ENCODE results near the gene LIM2. TPM values are rescaled to one million over a fixed set of nuclear protein-coding genes. Genes with fewer than 3 reads are reported as not detected.

LIM2 gene
- total RNA-seq, 1 donor from 2014 or later, result not detected

DNA sequence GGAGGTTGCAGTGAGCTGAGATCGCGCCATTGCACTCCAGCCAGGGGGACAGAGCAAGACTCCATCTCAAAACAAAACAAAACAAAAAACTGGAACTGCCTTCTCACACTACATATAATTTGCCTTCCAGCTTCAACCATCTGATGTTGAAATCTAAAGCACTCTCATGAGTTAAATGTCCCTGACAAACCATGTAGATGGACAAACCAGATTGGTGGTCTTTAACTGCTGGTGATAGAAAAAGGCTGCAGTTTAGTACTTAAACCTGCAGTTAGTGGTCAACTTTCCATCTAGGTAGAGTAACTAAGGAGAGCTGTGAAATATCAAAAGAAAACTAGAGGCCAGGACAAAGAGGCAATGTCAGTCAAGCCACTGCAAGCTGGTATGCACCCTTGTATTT, 8.4 kb upstream of the LIM2 start:
- no peak for DNase-seq (ENCODE audit: low spot score)

DNA sequence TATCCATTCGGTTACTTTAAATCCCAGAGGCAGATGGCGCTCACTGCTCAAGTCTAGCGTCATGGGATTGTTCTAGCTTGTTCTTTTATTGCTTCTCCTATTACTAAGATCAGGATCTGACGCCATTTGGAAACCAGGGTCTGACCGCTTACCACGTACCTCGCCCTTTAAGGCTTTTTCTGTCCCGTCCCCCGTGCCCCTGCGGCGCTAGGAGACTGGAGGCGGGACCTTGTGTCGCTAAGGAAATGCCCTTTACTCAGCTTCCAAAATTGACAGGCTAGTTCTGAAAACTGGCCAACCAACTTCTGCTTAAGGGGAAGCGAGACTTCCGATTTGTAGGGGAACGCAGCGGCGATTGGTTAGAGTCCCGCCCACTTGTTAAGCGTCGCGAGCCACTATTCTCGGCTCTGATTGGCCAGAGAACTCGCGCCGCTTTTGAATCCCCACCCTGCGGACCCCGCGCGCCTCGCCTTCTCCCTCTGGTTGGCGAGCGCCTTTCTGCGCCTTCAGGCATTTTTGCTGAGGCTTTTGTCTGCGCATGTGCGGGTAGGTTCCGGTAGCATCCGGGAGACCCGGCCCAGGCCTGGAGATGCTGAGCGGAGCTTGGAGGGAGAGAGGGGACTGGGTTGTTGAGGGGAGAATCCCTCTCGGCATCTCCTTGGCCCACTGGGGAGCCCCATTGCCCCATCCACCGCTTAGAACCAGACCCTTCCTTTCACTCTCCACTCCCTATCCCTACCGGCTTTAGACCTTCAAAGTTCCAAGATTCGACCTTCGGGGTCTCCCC, 6.5 kb upstream of the LIM2 start:
- peak; percentile 99 for DNase-seq (ENCODE audit: low spot score)

DNA sequence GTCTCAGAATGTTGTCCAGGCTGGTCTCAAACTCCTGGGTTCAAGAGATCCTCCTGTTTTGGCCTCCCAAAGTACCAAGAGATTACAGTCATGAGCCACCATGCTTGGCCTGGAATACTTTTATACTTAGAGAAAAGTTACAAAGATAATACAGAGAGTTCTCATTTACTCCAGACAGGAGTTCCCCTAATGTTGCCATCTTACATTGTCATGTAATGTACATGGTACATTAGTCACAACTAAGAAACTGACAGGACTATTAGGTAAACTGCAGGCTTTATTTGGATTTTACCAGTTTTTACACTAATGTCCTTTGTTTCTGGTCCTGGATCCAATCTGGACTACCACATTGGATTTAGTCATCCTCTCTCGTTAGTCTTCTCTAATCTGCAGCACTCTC, 4.9 kb upstream of the LIM2 start:
- DNase-seq (ENCODE audit: low spot score), result no peak

DNA sequence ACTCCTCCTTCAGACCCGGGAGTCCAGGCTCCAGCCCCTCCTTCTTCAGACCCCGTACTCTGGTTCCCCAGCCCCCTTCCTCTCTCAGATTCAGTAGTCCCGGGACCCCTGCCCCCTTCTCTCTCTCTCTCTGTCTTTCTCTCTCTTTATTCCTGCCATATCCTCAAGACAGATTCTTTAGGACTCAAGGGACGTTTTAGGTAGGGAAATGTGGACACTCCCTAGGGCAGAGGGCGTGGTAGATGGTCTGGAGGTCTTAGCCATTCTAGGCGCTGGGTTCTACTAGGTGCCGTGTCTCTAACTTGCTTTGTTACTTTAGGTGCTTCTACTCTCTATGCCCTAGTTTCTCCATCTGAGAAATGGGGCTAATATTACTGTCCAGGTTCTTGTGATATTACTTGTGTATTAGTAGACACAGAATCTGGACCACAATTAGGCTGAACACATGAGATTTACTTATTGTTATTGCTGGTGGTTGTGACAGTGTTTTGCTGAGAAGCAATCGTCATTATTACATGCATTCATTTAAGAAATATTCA, 3.4 kb upstream of the LIM2 start:
- DNase-seq (ENCODE audit: low spot score), result no peak

DNA sequence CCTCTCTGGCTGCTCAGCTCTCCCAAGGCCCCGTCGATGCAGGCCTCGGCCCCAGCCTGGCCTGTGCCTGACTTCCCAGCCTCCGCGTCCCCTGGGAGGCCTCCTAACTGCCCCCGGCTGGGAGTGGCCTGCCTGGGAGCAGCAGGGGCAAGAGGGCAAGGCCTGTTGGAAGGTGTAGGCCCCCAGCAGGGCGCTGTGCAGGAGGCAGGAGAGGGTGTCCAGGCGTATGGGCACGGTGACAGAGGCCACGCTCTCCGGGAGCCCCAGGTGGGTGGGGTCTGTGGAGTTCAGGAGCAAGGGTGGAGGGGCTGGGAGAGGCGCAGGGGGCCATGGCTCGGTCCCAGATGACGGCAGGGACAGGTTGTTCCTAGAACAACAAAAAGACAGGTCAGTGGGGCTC, 1.4 kb upstream of the LIM2 start:
- no peak for DNase-seq (ENCODE audit: low spot score)

DNA sequence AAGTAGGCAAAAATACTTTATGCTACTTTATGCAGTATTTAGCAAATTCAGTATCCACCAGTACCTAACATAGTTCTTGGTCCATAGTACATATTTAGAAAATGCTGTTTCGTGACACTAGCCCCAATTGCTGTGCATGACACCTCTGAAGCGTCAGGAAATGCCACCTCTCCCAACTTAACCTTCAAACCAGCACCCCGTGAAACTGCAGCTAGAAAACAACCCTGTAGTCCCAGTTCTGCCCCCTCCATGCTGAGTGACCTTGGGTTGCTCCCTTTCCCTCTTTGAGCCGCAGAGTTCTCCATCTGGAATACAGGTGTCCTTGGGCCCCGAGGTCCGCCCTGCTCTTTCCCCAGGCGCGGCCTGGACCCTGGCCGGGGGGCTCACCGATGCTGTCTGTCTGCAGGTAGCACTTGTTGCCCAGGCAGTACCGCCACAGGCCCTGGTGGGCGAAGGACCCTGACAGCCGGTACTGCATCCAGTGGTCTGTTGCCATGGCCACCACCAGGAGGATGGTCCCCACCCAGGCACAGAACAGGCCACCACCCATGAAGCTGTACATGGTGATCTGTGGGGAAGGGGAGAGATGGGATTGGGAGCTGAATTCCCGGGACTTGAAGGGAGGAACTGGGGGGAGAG, 773 bp downstream of the LIM2 start:
- DNase-seq (ENCODE audit: low spot score), result no peak

DNA sequence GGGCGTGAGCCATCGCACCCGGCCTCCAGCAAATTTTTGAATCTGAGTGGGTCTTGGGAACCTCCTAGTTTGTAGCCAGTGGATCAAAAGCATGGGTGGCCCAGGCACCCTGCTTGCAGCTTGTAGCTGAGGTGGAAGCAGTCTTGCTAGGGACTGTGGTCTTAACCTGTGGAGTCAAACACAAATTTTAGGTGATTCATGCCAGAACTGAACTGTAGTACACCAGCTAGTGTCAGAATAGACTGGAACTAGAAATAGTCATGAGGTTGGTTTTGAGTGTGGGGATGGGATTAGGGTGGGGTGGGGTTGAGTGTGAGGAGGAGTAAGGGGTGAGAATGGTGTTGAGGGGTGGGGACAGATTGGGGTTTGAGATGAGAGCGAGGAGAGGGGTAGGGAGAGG, 5.8 kb downstream of the LIM2 start:
- DNase-seq (ENCODE audit: low spot score), result no peak

DNA sequence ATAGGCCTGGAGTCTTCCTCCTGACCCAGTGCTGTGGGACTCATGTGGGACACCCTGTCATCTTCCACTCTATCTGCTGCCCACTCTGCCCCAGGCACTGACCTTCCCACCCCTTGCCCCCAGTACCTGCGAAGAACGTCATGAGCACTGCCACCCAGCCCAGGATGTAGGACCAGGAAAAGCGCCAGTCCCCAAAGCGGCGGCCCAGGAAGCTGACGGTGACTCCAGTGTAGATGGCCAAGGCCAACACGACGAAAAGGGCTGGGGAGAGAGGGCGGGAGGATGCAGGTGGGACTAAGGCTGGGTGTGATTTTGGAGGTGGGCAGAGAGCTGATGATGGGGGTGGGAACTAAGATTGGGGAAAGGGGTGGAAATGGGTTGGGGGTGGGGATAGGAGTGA, 7.4 kb downstream of the LIM2 start:
- no peak for DNase-seq (ENCODE audit: low spot score)

DNA sequence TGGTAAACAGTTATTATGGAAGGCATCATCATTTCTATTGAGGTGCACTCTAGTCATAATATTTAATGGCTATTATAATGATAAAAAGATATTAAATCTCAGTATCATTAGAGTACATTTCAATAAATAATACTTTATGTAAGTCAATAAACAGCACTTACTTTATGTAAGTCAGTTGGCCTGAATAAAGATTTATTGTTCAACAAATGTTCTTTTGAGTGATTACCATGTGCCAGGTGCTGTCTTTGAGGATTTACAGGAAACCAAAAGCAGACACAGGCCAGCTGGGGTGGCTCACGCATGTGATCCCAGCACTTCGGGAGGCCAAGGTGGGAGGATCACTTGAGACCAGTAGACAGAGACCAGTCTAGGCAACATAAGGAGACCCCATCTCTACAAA, 10.4 kb downstream of the LIM2 start:
- DNase-seq (ENCODE audit: low spot score), result no peak

DNA sequence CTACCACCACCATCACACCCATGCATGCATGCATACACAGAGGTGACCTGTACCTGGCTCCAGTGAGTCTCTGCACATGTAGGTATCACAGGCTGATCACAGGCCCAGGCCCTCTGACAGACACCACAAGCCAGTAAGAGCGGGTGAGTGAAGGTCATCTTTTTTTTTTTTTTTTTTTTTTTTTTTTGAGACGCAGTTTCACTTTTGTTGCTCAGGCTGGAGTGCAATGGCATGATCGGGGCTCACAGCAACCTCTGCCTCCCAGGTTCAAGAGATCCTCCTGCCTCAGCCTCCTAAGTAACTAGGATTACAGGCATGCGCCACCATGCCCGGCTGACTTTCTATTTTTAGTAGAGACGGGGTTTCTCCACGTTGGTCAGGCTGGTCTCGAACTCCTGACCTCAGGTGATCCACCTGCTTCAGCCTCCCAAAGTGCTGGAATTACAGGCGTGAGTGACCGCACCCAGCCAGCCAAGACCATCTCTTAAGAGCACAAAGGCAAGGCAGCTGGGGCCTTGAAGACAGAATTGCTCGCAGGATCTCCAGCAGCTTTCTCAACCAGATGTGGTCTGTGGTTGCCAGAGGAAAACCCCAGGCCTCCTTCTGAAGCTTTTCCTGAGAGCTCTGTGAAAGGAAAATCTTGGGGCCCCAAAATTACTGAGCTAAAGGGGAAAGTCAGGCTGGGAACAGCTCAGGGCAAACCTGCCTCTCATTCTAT, 12.1 kb downstream of the LIM2 start:
- DNase-seq (ENCODE audit: low spot score), result no peak

DNA sequence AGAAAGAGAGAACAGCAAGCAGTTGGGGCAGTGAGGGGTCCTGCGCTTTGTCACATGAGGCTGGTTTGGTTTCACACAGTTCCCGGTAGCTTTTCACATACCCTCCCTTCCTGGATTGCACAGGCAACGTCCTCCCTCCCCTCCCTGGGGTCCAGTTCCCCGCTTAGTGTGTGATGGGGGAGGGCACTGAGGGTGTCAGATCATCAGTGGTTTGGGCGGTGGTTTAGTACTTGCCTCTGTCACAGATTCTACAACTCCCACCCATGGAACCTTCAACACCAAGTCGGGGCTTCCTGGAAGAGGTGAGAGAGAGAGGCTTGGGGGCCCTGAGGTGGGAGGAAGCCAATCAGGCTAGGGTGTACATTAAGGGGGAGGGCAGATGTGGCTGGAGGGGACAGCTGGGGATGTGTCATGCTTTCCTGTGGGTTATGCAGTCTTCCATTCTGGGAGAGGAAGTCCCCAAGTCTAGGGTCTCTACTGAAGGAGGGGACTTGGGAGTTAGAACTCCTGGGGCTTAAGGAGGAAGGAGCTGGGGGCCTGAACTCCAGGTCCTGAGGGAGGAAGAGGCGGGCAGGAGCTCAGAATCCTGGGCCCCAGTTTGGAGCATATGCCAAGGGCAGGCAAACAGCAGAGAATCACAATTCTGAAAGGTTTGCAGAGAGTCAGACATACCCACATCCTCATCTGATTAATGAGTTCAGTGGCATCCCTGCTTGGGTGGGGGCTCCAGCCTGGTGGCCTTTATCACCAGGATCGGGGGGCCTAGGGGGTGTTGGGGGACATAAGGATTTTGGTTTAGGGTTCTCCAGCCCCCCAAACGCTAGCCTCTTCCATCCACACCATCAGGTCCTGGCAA, 14.9 kb downstream of the LIM2 start, which contains the start of gene NKG7:
Gene NKG7, minus strand, starts transcription at position 6 of the 856 bp plus-strand sequence. CDS start 119 bp downstream, outside the sequence.
- no peak for DNase-seq (ENCODE audit: low spot score)

DNA sequence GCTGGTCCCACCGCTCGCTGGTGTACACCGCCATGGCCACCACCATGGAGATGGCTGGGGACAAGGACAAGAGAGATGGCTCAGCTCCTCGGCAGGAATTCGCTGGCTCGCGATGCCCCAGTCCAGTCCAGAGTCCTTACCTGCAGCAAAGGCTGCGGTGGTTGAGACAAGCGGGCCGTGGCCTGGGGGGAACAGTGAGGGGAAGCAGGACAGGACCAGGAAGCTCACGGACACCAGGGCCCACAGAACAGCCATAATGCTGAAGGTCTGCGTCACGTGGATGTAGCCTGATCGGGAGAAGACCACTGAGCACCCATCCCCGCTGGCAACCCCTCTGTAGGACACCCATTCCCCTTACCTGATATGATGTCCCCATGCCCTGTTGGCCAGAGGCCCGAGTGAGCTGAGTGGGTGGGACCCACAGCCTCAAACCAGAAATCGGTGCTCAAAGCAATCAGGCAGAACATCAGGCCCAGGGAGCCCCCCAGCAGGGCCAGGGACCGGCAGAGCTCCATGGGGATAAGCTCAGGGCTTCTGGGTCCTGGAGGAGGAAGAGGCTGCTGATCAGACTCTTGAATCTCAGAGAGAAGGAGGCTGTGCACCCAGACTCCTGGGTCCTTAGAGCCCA, 15.6 kb downstream of the LIM2 start:
- no peak for DNase-seq (ENCODE audit: low spot score)

DNA sequence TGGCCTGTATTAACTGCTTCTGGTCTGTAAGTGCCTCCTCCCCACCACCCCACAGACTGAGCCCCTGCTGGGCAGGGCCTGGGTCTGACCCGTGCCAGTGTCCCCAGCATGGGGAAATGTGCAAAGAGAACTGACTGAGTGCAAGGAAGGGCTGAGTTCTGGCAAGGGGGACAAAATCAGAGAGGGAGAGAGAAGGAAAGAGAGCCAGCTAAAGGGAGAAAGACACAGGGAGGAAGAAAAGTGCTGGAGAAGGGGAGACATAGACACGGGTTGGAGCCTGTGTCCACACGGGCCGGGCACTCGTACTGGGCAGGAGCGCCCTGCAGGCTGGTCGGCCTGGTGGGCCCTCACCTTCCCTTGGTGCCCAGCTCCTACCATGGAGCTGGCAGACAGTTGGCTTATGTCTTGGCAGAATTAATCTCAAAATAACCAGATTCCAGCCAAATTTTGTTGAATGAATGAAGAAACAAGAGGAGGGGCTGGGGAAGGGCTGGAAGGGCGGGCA, 16.5 kb downstream of the LIM2 start:
- no peak for DNase-seq (ENCODE audit: low spot score)

DNA sequence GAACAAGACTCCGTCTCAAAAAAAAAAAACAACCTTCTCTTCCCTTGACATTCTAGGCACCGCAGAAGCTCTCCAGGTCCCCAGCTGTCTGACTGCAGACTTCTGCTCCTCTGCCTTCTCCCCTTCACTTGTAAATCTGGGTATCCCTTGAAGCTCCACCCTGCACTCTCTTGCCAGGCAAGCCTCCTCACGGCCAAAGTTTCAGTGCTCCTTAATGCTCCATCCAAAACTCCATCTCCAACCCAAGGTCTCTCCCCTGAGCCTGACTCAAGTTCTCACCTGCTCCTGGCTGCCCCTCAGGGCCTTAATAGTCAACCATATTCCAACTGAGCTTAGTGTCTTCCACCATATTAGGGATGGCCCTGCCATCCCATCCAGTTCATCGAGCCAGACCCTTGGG, 17.5 kb downstream of the LIM2 start:
- no peak for DNase-seq (ENCODE audit: low spot score)

DNA sequence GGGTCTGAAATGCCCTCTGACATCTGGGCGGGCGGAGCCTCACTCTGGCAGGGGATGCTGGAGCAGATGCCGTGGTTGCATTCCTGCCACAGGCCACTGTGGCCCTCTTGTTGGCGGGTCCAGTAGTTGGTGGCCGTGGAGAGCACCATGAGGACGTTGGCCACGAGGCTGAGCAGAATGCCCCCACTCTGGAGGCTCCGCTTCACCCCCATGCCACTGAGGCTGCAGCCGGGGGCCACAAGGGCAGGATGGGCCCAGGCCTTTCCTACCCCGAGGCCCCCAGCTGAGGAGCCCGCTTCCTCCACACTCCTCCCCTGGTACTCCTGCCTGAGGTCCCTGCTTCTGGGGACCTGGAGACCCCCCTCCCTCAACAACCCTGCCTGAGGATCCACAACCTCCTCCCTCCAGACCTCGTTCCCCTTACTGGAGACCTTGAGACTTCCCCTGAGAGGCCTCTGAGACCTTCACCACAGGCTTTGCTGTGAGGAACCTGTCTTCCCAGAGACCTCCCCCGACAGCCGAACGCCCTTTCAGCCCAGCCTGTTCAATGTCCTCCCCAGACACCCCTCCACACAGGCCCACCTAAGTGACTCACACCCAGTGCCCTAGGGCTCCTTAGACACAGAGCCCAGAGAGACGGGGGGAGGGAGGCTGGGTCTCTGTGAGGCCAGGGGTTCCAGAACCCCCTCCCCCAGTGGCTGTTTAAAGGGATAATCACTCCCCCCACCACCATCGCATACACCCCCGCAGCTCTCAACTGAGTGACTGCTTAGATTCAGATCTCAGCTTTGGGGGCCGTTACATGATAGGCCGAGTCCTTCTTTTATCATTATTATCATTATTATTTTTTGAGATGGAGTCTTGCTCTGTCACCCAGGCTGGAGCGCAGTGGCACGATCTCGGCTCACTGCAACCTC, 19.1 kb downstream of the LIM2 start, which contains the start of gene CLDND2:
Gene CLDND2, minus strand, starts transcription at position 638 of the 917 bp plus-strand sequence. Its CDS starts 426 bp downstream, at position 212.
- no peak for DNase-seq (ENCODE audit: low spot score)

DNA sequence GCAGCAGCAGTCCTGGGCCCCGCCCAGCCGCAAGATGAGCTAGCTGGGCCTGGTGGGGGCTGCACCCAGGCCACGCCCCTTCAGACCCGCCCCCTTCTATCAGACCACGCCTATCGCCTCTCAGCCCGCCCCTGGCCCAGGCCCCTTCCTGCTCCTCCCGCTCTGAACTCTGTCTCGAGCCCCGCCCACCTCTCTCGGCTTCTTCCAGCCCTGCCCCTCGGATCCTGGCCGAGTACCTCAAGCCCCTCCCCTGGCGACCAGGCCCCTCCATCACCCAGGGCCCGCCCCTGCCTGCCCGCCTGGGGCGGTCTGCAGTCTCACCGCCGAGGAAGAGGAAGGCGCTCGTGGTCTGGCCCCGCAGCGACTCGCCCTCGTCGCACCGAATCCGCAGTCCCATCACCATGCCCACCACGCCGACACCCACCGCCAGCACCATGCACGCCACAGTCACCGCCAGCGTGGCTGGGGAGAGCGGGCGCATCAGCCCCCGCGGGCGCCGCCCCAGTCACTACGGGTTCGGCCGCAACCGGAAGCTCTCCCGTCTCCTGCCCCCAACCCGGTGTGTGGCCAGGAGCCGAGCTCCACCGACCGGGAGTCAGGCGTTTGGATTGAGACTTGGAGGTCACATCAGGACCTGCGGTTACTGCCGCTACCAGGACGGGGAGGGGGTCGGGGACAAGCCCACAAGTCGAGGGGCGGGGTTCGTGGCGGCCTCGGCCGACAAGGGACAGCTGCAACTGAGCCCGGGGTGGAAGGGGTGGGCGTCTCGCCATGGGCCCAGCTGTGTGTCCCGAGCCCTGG, 20.0 kb downstream of the LIM2 start:
- DNase-seq (ENCODE audit: low spot score), result peak; percentile 100

DNA sequence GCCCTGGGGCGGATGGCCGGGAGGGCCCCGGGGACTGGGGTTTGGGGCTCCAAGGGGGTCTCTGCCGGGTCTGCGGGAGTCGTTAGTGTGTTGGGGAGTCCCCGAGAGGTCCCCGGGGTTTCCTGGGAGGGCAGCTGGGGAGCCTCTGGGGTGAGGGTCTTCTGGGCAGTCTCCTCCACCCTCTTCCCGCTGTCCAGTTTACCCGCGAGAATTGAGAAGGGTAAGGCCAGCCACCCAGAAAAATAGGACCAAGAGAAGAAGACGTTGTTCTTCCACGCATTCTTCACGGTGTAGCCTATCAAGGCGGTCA, 20.6 kb downstream of the LIM2 start:
- no peak for DNase-seq (ENCODE audit: low spot score)

DNA sequence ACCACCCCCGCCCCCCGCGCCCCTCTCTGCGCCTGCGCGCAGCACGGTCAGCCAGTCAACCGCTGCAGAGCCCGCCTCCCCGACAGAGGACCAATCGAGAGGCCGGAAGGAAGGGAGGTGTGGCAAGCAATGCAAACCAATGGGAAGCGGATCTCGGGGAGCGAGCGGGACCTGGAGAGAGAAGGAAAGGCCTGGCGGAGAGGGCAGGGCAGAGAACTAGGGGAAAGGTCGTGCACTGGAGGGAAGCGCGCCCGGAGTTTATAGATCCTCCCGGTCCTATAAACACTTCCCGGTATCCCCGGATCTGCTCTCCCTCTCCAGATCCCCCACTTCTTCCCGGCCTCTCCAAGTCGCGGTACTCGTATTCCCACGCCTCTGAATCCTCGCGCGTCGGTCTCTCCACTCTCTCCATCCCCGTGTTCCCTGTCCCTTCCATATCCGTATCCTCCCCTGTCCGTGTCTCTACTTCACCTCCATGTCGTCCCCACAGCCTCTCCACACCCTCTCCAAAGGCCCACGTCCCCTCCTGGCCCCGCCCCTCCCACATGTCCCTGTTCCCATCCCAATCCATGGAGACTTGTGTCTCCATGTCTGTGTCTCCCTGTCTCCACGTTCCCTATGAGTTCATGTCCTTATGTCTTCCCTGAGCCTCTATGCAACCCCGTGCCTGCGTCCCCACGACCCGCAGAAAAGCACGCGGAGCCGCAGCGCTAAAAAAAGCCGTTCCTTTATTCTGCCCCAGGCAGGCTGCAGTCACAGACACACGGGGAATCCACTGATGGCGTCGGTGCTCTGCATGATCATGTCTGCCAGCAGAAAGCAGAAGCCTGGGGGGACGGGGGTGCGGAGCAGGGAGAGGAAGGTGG, 21.2 kb downstream of the LIM2 start:
- DNase-seq (ENCODE audit: low spot score), result peak; percentile 100
